OCI-LY7 (cell line): ENCODE data around the gene GSTM1.
"Not testable (repeated sequence)": the region's sequence is repeated elsewhere in the genome, so short reads cannot be mapped to it uniquely, and the experiment has no call there.

Experiments
- CTCF ChIP-seq: fragments of 200-600 bp; sonication (generic); conservative IDR thresholded peaks from 2 replicates; pipeline ENCODE4 v1.5.1; 2014; ENCODE audit warnings: mild to moderate bottlenecking, antibody characterized with exemption, low read length, moderate library complexity, mixed read lengths
- EZH2phosphoT487 ChIP-seq: fragments of 200-600 bp; sonication (generic); IDR thresholded peaks from 2 replicates; pipeline ENCODE4 v1.6.1; 2018; ENCODE audit warnings: low read depth, borderline replicate concordance, mild to moderate bottlenecking, mixed run types, antibody characterized with exemption, low read length, moderate library complexity, mixed read lengths

- not testable (repeated sequence) for TF ChIP-seq CTCF, EZH2phosphoT487
Observed at GRCh38 chr1:109708949-109709348, 21.3 kb downstream of the GSTM1 start.
